GM15510 (cell line): ENCODE measurements around the gene TBC1D10A.

Experiments used
- POLR2A ChIP-seq: IDR thresholded peaks from 3 replicates; pipeline ENCODE4 v1.6.1; 2011; ENCODE audit warnings: borderline replicate concordance; ENCODE audit not compliant: insufficient read length; ENCODE audit errors: extremely low read depth

The TBC1D10A gene

DNA sequence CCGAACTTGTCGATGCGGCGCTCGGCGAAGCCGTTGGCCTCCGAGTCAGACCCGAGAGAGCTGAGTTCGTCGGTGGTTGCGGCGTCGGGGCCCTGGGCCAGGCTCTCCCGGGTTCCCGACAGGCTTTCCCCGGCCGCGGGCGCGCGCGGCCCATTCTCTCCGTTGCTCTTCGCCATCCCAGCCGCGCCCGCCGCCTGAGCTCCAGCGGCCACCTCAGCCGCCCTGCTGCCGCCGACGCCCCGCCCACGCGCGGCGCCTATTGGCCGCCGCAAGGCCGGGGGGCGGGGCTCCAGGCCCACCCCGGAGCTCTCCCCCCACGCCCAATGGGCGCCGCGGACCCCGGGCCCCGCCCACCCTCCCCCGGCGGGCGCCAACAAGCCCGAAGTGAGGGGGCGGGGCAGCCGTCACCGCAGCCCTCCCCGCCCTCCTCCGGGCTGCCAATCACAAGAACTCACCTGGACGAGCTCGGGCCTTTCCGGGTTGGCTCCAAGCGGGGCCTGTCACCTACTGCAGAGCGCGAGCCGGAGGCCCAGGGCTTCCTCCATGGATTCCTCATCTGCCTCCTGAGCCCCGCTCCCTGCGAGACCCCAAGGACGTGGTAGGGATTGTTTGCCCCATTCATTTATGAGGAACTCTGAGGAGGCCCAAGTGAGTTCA is at the start of gene TBC1D10A:
Gene TBC1D10A, minus strand, starts transcription at position 236 of the 657 bp plus-strand sequence. Its CDS starts 60 bp downstream, at position 176.
- TF ChIP-seq POLR2A, result peak; percentile 55

- no peak for TF ChIP-seq POLR2A
Measured at GRCh38 chr22:30375312-30375849, 48.6 kb upstream of the TBC1D10A start.

- no peak for TF ChIP-seq POLR2A
Measured at GRCh38 chr22:30373331-30374325, 46.9 kb upstream of the TBC1D10A start.

- no peak for TF ChIP-seq POLR2A
Measured at GRCh38 chr22:30372915-30373314, 46.2 kb upstream of the TBC1D10A start.

- TF ChIP-seq POLR2A, result no peak
Measured at GRCh38 chr22:30371981-30372380, 45.2 kb upstream of the TBC1D10A start.

DNA sequence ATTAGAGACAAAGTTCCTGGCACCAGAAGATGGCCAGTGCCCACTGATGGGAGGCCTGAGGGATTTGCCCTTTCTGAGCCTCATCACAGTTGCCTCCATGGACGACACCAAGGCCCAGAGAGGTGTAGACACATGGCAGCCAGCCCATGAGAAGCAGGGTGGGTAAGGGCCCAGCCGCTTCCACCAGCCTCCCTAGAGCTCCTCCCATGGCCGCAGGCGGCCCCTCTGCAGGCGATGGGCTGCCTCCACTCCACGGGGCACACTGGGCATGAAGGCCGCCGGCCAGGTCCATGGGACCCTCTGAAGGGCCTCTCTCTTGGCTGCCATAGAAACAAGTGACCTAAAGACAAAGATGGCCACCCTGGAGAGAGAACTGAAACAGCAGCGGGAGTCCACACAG is 44.6 kb upstream of the TBC1D10A start:
- no peak for TF ChIP-seq POLR2A

DNA sequence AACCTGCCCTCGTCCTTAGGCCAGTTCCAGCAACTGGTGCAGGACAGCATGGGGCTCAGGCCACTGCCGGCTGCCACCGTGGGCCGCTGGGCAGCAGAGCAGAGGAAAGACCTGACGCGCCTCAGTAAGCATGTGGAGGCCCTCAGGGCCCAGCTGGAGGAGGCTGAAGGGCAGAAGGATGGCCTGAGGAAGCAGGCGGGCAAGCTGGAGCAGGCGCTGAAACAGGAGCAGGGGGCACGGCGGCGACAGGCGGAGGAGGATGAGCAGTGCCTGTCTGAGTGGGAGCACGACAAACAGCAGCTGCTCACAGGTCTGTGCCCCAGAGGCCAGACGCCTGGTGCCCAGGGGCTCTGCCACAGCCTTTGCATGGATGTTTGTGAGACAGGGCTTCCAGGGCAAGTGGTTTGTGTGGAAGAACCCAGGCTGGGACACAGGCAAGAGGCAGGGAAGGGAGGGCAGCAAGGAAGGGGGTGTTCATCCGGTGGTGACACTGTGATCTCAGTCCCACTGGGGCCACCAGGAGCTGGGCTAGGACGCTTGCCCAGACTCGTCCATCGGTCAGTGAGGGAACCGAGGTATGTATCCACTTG is 44.0 kb upstream of the TBC1D10A start:
- TF ChIP-seq POLR2A, result no peak

DNA sequence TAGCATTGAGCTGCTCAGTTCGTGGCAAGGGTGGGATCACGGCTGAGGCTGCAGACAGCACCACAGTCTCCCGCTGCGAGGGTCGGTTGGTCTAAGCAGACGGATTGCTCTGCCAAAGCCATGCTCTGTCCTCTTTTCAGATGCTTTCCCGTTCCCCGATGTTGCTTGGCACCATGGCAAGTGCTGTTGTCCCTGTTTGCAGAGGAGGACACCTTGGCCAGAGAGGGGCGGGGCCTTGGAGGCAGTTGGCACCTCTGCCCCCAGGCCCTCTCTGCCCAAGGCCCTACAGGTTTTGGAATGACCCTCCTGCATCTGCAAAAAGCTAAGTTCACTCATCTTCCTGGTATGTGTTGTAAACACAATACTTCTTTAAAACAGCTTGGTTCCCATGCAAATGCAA is 41.7 kb upstream of the TBC1D10A start:
- no peak for TF ChIP-seq POLR2A

- no peak for TF ChIP-seq POLR2A
Measured at GRCh38 chr22:30365891-30366290, 39.1 kb upstream of the TBC1D10A start.

DNA sequence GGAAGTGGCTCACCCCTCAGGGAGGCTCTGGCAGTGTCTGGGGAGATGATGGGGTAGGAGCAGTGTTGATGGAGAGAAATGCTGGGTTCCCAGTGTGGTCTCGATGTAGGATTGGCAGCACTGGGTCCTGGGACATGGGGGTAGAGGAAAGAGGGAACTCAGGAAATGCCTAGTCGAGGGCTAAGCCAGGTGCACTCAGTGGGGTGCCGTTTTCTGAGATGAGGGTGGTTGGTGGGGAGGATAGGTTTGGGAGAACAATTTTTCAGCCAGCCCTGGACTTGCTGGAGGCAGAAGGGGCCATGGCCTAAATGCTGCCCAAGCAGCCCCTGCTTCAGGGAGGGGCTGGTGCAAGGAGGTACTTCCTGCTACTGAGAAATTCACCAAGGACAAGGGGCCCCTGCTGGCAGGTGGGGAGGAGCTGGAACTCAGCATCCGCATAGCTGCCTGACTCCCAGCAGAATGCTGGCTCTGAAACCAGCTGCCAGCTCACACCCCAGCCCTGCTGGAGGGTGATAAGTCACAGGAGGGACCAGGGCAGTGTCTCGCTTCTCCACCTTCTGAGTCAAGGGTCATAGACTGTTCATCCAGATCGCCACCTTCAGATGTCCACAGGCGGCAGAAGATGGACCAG is 36.0 kb upstream of the TBC1D10A start:
- TF ChIP-seq POLR2A, result no peak

DNA sequence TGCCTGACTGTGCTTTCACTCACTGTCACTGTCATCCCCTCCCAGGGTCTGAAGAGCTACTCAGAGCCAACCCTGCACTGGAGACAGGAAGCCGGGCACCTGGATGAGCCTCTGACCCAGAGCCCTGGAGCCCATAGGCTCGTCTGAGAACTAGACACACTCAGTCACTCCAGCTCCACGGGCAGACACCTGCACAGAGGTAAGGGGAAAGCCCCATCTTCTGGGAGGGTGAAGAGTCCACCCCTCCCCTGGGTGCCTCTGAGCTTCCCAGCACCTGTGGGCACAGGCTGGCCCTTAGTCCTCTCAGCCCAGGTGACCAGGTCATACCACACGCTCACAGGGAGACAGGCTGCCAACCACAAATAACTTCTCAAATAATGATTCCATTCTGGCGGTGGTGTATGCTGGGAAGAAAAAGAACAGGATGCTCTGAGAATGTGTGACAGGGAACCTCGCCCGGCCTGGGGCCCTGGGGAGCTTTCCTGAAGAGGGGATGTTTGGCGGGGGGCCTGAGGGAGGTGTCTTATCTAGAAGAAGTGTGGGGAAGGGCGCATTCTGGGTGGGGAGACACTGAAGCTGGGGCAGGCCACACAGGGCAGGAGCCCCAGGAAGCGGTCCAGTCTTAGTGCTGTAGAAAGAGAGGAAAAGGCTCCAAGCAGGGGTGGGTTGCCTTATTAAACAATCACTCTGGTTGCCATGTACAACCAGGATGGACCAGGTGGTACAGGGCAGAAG is 35.3 kb upstream of the TBC1D10A start:
- TF ChIP-seq POLR2A, result no peak

- no peak for TF ChIP-seq POLR2A
Measured at GRCh38 chr22:30358541-30358940, 31.8 kb upstream of the TBC1D10A start.

- no peak for TF ChIP-seq POLR2A
Measured at GRCh38 chr22:30357650-30358215, 31.0 kb upstream of the TBC1D10A start.

DNA sequence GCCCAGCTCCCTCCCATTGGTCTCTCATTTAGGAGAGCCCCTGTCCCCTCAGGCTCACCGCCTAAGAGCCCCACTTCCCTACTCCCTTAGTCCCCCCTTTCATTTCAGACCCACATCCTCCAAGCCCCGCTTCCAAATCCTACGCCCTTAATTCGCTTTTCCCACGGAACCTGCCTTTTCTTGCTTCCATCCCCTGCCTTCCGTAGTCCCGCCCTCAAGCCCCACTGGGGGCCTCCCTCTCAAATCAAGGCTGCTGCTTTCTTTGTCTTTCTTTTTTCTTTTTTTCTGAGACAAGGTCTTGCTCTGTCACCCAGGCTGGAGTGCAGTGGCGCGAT is 30.5 kb upstream of the TBC1D10A start:
- no peak for TF ChIP-seq POLR2A
